ENCODE data around the gene RFC5. TPM values are rescaled to one million over a fixed set of nuclear protein-coding genes. Genes with fewer than 3 reads are reported as not detected.

Gene RFC5
- polyA plus RNA-seq, 2 of the 4 experiments (the other 2 are of a cell fraction): 57.5 to 64.7 TPM

DNA sequence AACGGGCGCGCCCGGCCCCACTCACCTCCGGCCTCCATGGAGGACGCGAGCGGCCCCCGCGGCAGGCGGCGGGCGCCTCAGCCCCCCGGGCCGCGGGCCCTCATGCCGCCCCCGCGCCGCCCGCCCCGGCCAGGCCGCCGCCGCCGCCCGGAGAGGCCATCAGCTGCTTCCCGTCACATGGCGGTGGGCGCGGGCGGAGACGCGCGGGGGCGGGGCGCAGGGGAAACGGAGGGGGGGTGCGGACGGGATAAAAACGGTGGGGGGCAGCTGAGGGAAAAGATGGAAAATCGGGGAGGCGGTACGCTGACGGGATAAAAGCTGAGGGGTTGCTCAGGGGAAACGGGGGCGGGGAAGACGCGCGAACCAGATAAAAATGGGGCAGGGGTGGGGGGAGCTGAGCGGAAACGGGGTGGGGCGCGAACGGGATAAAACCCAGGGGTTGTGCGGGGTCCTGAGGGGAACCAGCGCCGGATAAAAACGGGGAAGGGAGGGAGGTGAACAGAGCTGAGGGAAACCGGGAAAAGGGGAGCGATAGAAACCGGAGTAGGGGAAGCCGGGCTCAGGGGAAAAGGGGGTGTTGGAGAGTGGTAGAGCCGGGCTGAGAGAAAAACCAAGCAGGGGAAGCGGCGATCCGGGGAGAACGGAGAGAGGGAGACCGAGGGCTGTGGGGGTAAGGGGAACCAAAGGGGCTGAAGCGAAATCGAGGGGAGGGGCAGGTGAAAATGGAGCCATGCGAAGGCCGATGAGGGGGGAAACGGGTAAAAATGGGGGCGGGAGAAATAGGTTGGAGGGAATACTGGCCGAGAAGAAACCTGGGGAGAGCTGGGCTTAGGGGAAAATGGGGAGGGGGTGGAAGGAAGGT, 44.7 kb downstream of the RFC5 start, which contains the start of gene WSB2 (continued):
- TF ChIP-seq, protein P1, sequence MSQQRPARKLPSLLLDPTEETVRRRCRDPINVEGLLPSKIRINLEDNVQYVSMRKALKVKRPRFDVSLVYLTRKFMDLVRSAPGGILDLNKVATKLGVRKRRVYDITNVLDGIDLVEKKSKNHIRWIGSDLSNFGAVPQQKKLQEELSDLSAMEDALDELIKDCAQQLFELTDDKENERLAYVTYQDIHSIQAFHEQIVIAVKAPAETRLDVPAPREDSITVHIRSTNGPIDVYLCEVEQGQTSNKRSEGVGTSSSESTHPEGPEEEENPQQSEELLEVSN (IDR thresholded peaks at IDR 0.05; ENCODE audit: borderline replicate concordance, low read depth): no peak
- TF ChIP-seq MAZ (IDR thresholded peaks at IDR 0.05; ENCODE audit: borderline replicate concordance, low read depth, low read length) (no peak), SREBF2 (IDR thresholded peaks at IDR 0.05) (no peak), CEBPB (IDR thresholded peaks at IDR 0.05) (no peak), ZC3H11A (IDR thresholded peaks at IDR 0.05) (no peak), PHF8 (IDR thresholded peaks at IDR 0.05; ENCODE audit: borderline replicate concordance, low read depth) (peak; percentile 30; the same call in 1 of the 2 replicates), BHLHE40 (IDR thresholded peaks at IDR 0.05; ENCODE audit: low read depth, low read length) (no peak), POLR2A (IDR thresholded peaks at IDR 0.05; ENCODE audit: low read length) (peak; percentile 49), FOSL2 (IDR thresholded peaks at IDR 0.05) (no peak), FOSL2 (CRISPR knock-in tag; IDR thresholded peaks at IDR 0.05) (no peak), RAD21 (conservative IDR thresholded peaks at IDR 0.05 in 1 of 2, IDR thresholded peaks at IDR 0.05 in 1 of 2) (no peak), CHD2 (IDR thresholded peaks at IDR 0.05; ENCODE audit: low read length, partially characterized antibody) (no peak), ESRRA (IDR thresholded peaks at IDR 0.05; ENCODE audit: borderline replicate concordance, low read length) (no peak), MAFK (IDR thresholded peaks at IDR 0.05; ENCODE audit: partially characterized antibody) (no peak)

DNA sequence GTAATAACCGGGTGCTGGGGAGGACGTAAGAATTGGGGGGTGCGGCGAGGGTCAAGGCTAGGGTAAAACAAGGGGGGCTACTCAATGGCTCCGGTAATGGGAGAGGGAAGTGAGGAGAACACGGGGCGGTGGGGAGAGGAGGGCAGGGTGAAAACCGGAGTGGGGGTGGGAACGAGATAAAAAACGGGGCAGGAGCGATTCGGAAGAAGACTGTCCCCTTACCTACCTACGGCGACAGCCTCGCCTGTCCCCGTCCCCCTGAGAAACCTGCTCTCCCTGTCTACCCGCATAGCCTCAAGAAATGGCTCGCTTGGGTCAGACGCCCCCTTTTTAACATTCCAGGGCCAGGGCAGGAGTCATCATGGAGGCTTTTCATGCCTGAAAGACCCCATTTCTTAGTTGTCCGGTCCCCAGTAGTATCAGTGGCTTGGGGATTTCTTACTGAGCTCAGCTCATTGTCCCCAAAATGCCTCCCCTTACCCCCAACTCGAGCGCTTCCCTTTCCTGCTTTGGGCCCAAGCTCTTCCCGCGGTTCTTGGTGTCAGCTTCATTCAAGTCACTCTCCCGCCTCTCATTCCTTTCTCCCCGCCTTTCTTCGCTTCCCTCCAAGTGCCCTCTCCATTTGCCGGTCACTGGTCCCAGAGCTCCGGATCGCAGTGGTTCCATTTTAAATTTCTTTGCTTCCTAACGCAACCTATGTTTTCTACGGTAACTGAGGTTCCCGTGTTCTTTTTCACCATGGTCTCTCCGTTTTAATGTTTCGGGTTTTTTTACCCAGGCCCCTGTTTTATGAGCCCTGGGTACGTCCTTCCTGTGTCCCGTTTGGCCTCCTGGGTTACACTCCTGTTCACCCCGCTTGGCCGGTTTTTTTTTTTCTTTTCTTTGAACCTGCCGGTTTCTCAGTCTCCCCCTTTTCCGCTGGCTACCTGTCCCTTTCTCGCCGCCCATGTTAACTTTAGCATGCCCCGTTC, 45.7 kb downstream of the RFC5 start:
- Histone ChIP-seq H3K4me3 (peak overlapping the region; percentile 87), H3K27ac (peak overlapping the region; percentile 98 to 100), H3K4me2 (peak overlapping the region; percentile 82), H3K4me1 (peaks cover 42% of the 10 kb centered on the region), H3K9me3 (no peaks in the 10 kb centered on the region)
- FAIRE-seq: no peak
- ChIA-PET CTCF (interaction anchor here (0.5 to 3.9 kb wide), 4 partner anchors 14 to 442 kb away, joined by 3 to 19 read pairs (median 7); no protein-coding TSS in a partner anchor), POLR2A (interaction anchor here (0.6 to 2.9 kb wide), 3 partner anchors 41 to 651 kb away, joined by 3 to 13 read pairs (median 11); partner anchors contain the start of genes PEBP1 and VSIG10)
- ATAC-seq: peak; percentile 41 to 71
- peak; percentile 73 to 74 for DNase-seq (ENCODE audit: low read depth in 1 of 2, low spot score in 1 of 2)
- WGBS (ENCODE audit: missing lambda C conversion rate): 8% methylated on average over 43 of the region's 44 CpGs
- TF ChIP-seq CEBPB (IDR thresholded peaks at IDR 0.05): no peak
- TF ChIP-seq JUN (IDR thresholded peaks at IDR 0.05): 0 out of 5 replicates have a peak, but pooled peaks of 1 of the 2 experiments have one; percentile 1
- TF ChIP-seq, protein P1 (IDR thresholded peaks at IDR 0.05; ENCODE audit: borderline replicate concordance, low read depth): peak; percentile 78; the same call in 1 of the 2 replicates
- no peak for TF ChIP-seq ZC3H11A (IDR thresholded peaks at IDR 0.05)
- TF ChIP-seq, protein P2, sequence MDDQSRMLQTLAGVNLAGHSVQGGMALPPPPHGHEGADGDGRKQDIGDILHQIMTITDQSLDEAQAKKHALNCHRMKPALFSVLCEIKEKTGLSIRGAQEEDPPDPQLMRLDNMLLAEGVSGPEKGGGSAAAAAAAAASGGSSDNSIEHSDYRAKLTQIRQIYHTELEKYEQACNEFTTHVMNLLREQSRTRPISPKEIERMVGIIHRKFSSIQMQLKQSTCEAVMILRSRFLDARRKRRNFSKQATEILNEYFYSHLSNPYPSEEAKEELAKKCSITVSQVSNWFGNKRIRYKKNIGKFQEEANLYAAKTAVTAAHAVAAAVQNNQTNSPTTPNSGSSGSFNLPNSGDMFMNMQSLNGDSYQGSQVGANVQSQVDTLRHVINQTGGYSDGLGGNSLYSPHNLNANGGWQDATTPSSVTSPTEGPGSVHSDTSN (IDR thresholded peaks at IDR 0.05): peak; percentile 55

DNA sequence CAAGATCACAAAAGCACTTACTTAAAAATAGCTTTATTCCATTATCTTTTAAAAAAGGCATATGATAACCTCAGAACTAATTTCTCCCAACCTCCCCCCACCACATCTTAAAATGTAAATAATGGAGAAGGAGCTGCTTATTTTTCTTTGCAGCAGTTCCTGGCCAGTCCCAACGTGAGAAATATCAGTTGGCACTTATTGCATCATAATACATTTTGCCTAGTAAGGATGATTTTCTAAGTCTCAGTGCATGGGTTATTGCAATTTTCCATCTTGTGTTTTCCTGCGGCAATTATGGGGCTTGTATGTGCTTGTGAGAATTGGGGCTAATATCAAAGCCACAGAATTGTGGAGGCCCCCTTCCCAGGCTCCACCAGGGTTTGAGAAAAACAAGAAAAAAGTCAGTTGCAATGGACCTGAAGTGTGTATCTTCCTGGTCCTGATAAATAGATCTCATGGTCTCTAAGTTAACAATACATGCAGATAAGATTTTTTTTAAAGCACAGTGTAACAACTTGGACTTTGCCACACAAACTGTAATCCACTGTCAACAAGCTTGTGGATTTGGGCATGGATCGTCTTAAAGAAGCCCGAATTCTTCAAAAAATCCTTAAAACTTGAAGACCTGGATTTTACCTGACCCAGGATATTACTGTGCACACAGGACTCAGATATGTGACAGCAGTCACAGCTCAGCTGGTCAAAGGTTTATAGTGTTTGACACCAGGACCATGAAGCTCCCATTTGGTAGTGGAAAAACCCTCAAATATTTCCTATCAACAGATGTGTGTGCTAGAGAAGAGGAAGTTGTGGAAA, 47.3 kb downstream of the RFC5 start:
- Histone ChIP-seq H3K4me2 (peak overlapping the region; percentile 82), H3K9me3 (no peaks in the 10 kb centered on the region), H3K27ac (peak overlapping the region; percentile 18 to 52; a peak in 4 of 6 replicates), H3K4me3 (no peak overlapping the region), H3K4me1 (peaks cover 28% of the 10 kb centered on the region)
- TF ChIP-seq CEBPB (IDR thresholded peaks at IDR 0.05): peak; percentile 53 to 58; a peak in 3 of 4 replicates
- TF ChIP-seq FOXS1 (CRISPR knock-in tag; IDR thresholded peaks at IDR 0.05): no peak
- TF ChIP-seq, protein P3, sequence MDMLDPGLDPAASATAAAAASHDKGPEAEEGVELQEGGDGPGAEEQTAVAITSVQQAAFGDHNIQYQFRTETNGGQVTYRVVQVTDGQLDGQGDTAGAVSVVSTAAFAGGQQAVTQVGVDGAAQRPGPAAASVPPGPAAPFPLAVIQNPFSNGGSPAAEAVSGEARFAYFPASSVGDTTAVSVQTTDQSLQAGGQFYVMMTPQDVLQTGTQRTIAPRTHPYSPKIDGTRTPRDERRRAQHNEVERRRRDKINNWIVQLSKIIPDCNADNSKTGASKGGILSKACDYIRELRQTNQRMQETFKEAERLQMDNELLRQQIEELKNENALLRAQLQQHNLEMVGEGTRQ (IDR thresholded peaks at IDR 0.05): no peak
- no peak for ATAC-seq
- FAIRE-seq: no peak
- no peak for DNase-seq (ENCODE audit: low read depth in 1 of 2, low spot score in 1 of 2)
- CTCF ChIA-PET: interaction anchor here (0.8 to 3.9 kb wide), 9 partner anchors 10 to 207 kb away, joined by 3 to 19 read pairs (median 4); partner anchors contain the start of gene VSIG10
- WGBS (ENCODE audit: missing lambda C conversion rate): 70% methylated on average over 4 of the region's 4 CpGs
- POLR2A ChIA-PET: interaction anchor here (0.7 kb wide), 1 partner anchor 28 kb away, joined by 8 read pairs; no protein-coding TSS in a partner anchor

Data from A549 (cell line).